CD14-positive monocyte (primary cell): ENCODE results near the gene MRPL46. TPM values are rescaled to one million over a fixed set of nuclear protein-coding genes. Genes with fewer than 3 reads are reported as not detected.

Source experiments
- DNase-seq, 3 donors: peaks; one replicate each; pipeline ENCODE4 v3.0.0-alpha.2; 2011 to 2022
- H2AFZ ChIP-seq: 2 replicates; pipeline ENCODE4 v1.6.0; 2012; ENCODE audit warnings: mild to moderate bottlenecking, low read depth, low read length, inconsistent platforms; ENCODE audit not compliant: insufficient read depth, poor library complexity, severe bottlenecking
- H3K27ac ChIP-seq, 2 donors: 1 replicate in 1 of 2; 2 replicates in 1 of 2; pipeline ENCODE4 v1.5.1; 2012 to 2013; ENCODE audit warnings: low read length in 2 of 2, control low read depth in 1 of 2, inconsistent platforms in 1 of 2, low read depth in 1 of 2, mild to moderate bottlenecking in 1 of 2
- H3K27me3 ChIP-seq, 2 donors: one replicate each; pipeline versions ENCODE4 v1.6.0 to v1.6.1; 2011 to 2013; ENCODE audit warnings: low read length in 2 of 2; ENCODE audit not compliant: control insufficient read depth in 2 of 2, insufficient read depth in 2 of 2
- H3K36me3 ChIP-seq, 2 donors: replicated peaks in 1 of 2; 1 replicate in 1 of 2; 2 replicates in 1 of 2; pipeline versions ENCODE4 v1.5.1 to v1.6.1; 2012 to 2013; ENCODE audit warnings: low read length in 2 of 2, control low read depth in 1 of 2, inconsistent platforms in 1 of 2, mild to moderate bottlenecking in 1 of 2; ENCODE audit not compliant: insufficient read depth in 2 of 2, control insufficient read depth in 1 of 2
- H3K4me1 ChIP-seq, 2 donors: 1 replicate in 1 of 2; 2 replicates in 1 of 2; pipeline versions ENCODE4 v1.5.1 to v1.6.1; 2012 to 2013; ENCODE audit warnings: low read length in 2 of 2, control low read depth in 1 of 2, inconsistent platforms in 1 of 2, mild to moderate bottlenecking in 1 of 2, moderate library complexity in 1 of 2; ENCODE audit not compliant: insufficient read depth in 2 of 2, control insufficient read depth in 1 of 2
- H3K4me2 ChIP-seq: replicated peaks from 2 replicates; pipeline ENCODE3; 2012; ENCODE audit warnings: low read length, moderate library complexity, mild to moderate bottlenecking; ENCODE audit not compliant: poor library complexity, severe bottlenecking; ENCODE audit errors: extremely low read depth
- H3K4me3 ChIP-seq, 3 experiments: fragments of 200-600 bp in 1 of 3; sonication (generic) in 1 of 3; replicated peaks in 1 of 3; 1 replicate in 2 of 3; 2 replicates in 1 of 3; pipeline ENCODE4 v1.5.1; 2011 to 2013; ENCODE audit warnings: low read length in 3 of 3, mild to moderate bottlenecking in 3 of 3, control low read depth in 2 of 3, low read depth in 2 of 3, inconsistent platforms in 1 of 3, moderate library complexity in 1 of 3
- H3K79me2 ChIP-seq: 2 replicates; pipeline ENCODE4 v1.6.0; 2012; ENCODE audit warnings: mild to moderate bottlenecking, control low read depth, inconsistent platforms, low read length, moderate library complexity; ENCODE audit not compliant: insufficient read depth
- H3K9ac ChIP-seq: 2 replicates; pipeline ENCODE4 v1.6.0; 2017; ENCODE audit warnings: low read length, mild to moderate bottlenecking; ENCODE audit not compliant: insufficient read depth, poor library complexity, severe bottlenecking
- H3K9me3 ChIP-seq, 2 donors: replicated peaks in 1 of 2; 1 replicate in 1 of 2; 2 replicates in 1 of 2; pipeline versions ENCODE4 v1.5.1 to v1.6.1; 2012 to 2013; ENCODE audit warnings: low read length in 2 of 2, control low read depth in 1 of 2; ENCODE audit not compliant: control insufficient read depth in 1 of 2, insufficient read depth in 1 of 2
- H4K20me1 ChIP-seq: 2 replicates; pipeline ENCODE4 v1.6.0; 2012; ENCODE audit warnings: mild to moderate bottlenecking, low read length, control low read depth, moderate library complexity; ENCODE audit not compliant: insufficient read depth
- H3K27ac Mint-ChIP-seq, 7 donors: one replicate each; pipeline ENCODE4 v1.8.0; 2020; ENCODE audit warnings: mild to moderate bottlenecking in 7 of 7, mixed read lengths in 7 of 7, moderate library complexity in 6 of 7, inconsistent platforms in 2 of 7
- H3K27me3 Mint-ChIP-seq, 3 donors: one replicate each; pipeline ENCODE4 v1.8.0; 2021 to 2022; ENCODE audit warnings: low read depth in 3 of 3, mild to moderate bottlenecking in 3 of 3, mixed read lengths in 3 of 3, moderate library complexity in 3 of 3, inconsistent platforms in 1 of 3
- H3K36me3 Mint-ChIP-seq, 2 donors: one replicate each; pipeline ENCODE4 v1.8.0; 2020; ENCODE audit warnings: mixed read lengths in 2 of 2, inconsistent platforms in 1 of 2, mild to moderate bottlenecking in 1 of 2
- H3K4me1 Mint-ChIP-seq: one replicate; pipeline ENCODE4 v1.8.0; 2020; ENCODE audit warnings: mild to moderate bottlenecking, mixed read lengths
- H3K4me3 Mint-ChIP-seq, 2 donors: one replicate each; pipeline ENCODE4 v1.8.0; 2020; ENCODE audit warnings: mild to moderate bottlenecking in 2 of 2, mixed read lengths in 2 of 2, moderate library complexity in 1 of 2
- H3K9me3 Mint-ChIP-seq, 7 donors: one replicate each; pipeline ENCODE4 v1.8.0; 2020 to 2022; ENCODE audit warnings: mixed read lengths in 7 of 7, mild to moderate bottlenecking in 6 of 7, moderate library complexity in 6 of 7, inconsistent platforms in 2 of 7
- WGBS: methylation state at CpG from one replicate; pipeline ENCODE4 v1.1.5; 2013; ENCODE audit warnings: missing lambda C conversion rate; ENCODE audit not compliant: insufficient coverage; 5-methylcytosine and 5-hydroxymethylcytosine counted together
- intact Hi-C, 2 donors: fragments of 100-400 bp; cut with micrococcal nuclease; formaldehyde crosslinking; loops; one replicate each; pipeline versions ENCODE4 v1.15.0 to v1.15.1; 2023
- polyA plus RNA-seq, 3 donors: library from polyadenylated mRNA; depleted of rRNA in 1 of 3; unstranded in 2 of 3; stranded (reverse) in 1 of 3; fragments of 300-500 nt in 2 of 3; fragments of >200 nt in 1 of 3; fragmentation: Illumina TruSeq in 2 of 3; gene quantifications; 1 replicate in 2 of 3; 2 replicates in 1 of 3; pipeline ENCODE4 v1.2.3, GENCODE V29; 2012 to 2021
- TF ChIP-seq, protein P1 (sequence below): fragments of 200-600 bp; IDR thresholded peaks from one replicate; pipeline ENCODE4 v1.8.0; 2022; ENCODE audit warnings: antibody characterized with exemption, mild to moderate bottlenecking

MRPL46 gene
- polyA plus RNA-seq, 3 donors, result 6.3 to 20.3 (median 17.0) TPM

GRCh38 chr15:88489321-88489720 lies 22.1 kb upstream of the MRPL46 start:
- no peak overlapping the region for H3K4me3 Mint-ChIP-seq
- Histone ChIP-seq H3K27me3 (no peaks in the 10 kb centered on the region), H2AFZ (no peak overlapping the region), H3K4me3 (no peak overlapping the region), H3K9me3 (no peaks in the 10 kb centered on the region), H4K20me1 (no peaks in the 10 kb centered on the region), H3K79me2 (no peaks in the 10 kb centered on the region), H3K4me2 (no peak overlapping the region), H3K9ac (no peak overlapping the region), H3K27ac (no peak overlapping the region), H3K4me1 (peaks cover 12 to 14% of the 10 kb centered on the region in 2 donors), H3K36me3 (no peaks in the 10 kb centered on the region)
- H3K27me3 Mint-ChIP-seq, result peaks cover 0 to 1% (median 0%) of the 10 kb centered on the region in 3 donors
- TF ChIP-seq, protein P1, sequence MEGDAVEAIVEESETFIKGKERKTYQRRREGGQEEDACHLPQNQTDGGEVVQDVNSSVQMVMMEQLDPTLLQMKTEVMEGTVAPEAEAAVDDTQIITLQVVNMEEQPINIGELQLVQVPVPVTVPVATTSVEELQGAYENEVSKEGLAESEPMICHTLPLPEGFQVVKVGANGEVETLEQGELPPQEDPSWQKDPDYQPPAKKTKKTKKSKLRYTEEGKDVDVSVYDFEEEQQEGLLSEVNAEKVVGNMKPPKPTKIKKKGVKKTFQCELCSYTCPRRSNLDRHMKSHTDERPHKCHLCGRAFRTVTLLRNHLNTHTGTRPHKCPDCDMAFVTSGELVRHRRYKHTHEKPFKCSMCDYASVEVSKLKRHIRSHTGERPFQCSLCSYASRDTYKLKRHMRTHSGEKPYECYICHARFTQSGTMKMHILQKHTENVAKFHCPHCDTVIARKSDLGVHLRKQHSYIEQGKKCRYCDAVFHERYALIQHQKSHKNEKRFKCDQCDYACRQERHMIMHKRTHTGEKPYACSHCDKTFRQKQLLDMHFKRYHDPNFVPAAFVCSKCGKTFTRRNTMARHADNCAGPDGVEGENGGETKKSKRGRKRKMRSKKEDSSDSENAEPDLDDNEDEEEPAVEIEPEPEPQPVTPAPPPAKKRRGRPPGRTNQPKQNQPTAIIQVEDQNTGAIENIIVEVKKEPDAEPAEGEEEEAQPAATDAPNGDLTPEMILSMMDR, result no peak
- no peaks in the 10 kb centered on the region for H3K36me3 Mint-ChIP-seq
- H3K9me3 Mint-ChIP-seq, result no peaks in the 10 kb centered on the region
- no peak for DNase-seq
- intact Hi-C loops, result no loop called here
- H3K4me1 Mint-ChIP-seq, result peaks cover 10% of the 10 kb centered on the region
- no peak overlapping the region for H3K27ac Mint-ChIP-seq
- WGBS, result 89% methylated on average over 3 of the region's 4 CpGs

- Mint-ChIP-seq H3K27ac (peak overlapping the region in 3 of 7 donors; percentile 0 to 81 (median 28)), H3K4me1 (peaks cover 10% of the 10 kb centered on the region), H3K27me3 (peaks cover 0 to 1% (median 0%) of the 10 kb centered on the region in 3 donors), H3K9me3 (no peaks in the 10 kb centered on the region), H3K4me3 (peak overlapping the region in 1 of 2 donors; percentile 68), H3K36me3 (no peaks in the 10 kb centered on the region)
- 89% methylated on average over 5 of the region's 11 CpGs for WGBS
- peaks cover 12 to 14% of the 10 kb centered on the region in 2 donors for H3K4me1 ChIP-seq
- H3K79me2 ChIP-seq, result no peaks in the 10 kb centered on the region
- peak overlapping the region; percentile 8 for H3K9ac ChIP-seq
- H2AFZ ChIP-seq, result no peak overlapping the region
- peak overlapping the region in 1 of 2 donors; percentile 15 for H3K27ac ChIP-seq
- no peak for DNase-seq
- no peaks in the 10 kb centered on the region for H3K27me3 ChIP-seq
- H3K4me2 ChIP-seq, result peak overlapping the region; percentile 11
- no peaks in the 10 kb centered on the region for H3K36me3 ChIP-seq
- no peaks in the 10 kb centered on the region for H4K20me1 ChIP-seq
- H3K4me3 ChIP-seq, result no peak overlapping the region
- no peaks in the 10 kb centered on the region for H3K9me3 ChIP-seq
- intact Hi-C loops, result no loop called here
- TF ChIP-seq, protein P1, result no peak
These were observed 20.8 kb upstream of the MRPL46 start for GRCh38 chr15:88487796-88488523.
